Ishikawa (cell line): ENCODE data around the gene SDR39U1.
A peak's percentile ranks its signal among the peaks of the same experiment; 100 is the strongest.

Experiments used
- CEBPB ChIP-seq: IDR thresholded peaks from 2 replicates; pipeline ENCODE4 v1.6.1; 2012
- CREB1 ChIP-seq: IDR thresholded peaks from 2 replicates; pipeline ENCODE4 v1.6.1; 2012; ENCODE audit warnings: low read depth
- EGR1 ChIP-seq: IDR thresholded peaks from 2 replicates; pipeline ENCODE4 v1.6.1; 2012
- EP300 ChIP-seq: IDR thresholded peaks from 2 replicates; pipeline ENCODE4 v1.6.1; 2012; ENCODE audit warnings: borderline replicate concordance
- FOXM1 ChIP-seq: IDR thresholded peaks from 2 replicates; pipeline ENCODE4 v1.6.1; 2012; ENCODE audit warnings: low read depth, borderline replicate concordance
- NFIC ChIP-seq: IDR thresholded peaks from 2 replicates; pipeline ENCODE4 v1.6.1; 2012
- RAD21 ChIP-seq: IDR thresholded peaks from 2 replicates; pipeline ENCODE4 v1.6.1; 2012; ENCODE audit warnings: low read depth
- TAF1 ChIP-seq: IDR thresholded peaks from 2 replicates; pipeline ENCODE4 v1.6.1; 2012; ENCODE audit warnings: low read depth, mild to moderate bottlenecking
- TCF12 ChIP-seq: IDR thresholded peaks from 2 replicates; pipeline ENCODE4 v1.6.1; 2012; ENCODE audit warnings: low read depth
- TEAD4 ChIP-seq: IDR thresholded peaks from 2 replicates; pipeline ENCODE4 v1.6.1; 2012
- YY1 ChIP-seq: IDR thresholded peaks from 2 replicates; pipeline ENCODE4 v1.6.1; 2012; ENCODE audit warnings: low read depth
- ZBTB7A ChIP-seq: IDR thresholded peaks from 2 replicates; pipeline ENCODE4 v1.6.1; 2012; ENCODE audit warnings: low read depth
- TF ChIP-seq, protein P1 (sequence below): IDR thresholded peaks from 2 replicates; pipeline ENCODE4 v1.6.1; 2012; ENCODE audit warnings: low read depth, mild to moderate bottlenecking
- TF ChIP-seq, protein P2 (sequence below): IDR thresholded peaks from 2 replicates; pipeline ENCODE4 v1.6.1; 2012
- TF ChIP-seq, protein P3 (sequence below): IDR thresholded peaks from 2 replicates; pipeline ENCODE4 v1.6.1; 2012

SDR39U1 gene

DNA sequence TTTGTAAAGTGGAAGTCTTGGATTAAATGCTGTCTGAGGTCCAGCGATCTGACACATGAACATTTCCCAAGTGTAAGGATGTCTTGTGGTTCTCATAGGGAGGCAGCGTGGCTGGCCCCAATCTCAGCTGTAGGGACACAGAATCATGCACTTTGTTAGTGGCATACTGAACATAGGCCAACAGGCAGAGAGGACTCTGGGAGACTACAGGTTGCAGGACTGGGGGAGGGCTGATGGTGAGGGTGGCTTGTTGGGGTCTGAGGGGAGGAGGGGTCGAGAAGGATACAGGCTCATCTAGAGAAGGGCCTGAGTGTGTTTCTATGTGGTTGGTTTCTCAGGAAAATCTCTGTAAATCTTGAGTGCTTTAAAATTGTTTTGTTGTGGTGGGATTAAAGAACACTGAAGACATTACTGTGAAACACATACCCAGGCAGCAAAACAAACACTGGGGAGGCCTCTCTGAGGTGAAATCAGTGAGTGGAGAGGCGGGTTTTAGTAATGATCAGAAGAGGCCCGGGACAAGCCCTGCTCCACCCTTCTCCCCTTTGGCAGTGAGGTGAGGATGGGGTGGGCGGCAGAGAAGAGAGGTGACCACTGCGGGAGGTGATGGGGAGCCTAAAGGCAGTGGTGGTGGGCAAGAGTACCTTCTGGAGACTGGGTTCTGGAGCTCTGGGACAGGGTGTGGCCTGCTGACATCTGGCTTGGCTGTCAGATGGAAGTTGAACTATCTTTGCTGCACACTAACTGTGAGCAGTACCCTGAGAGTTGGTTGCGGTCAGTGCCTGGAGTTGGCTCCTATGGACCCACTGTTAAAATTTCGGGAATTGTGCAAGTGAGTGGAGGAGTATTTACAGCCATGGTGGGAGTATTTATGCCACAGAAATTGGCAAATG is 40.5 kb downstream of the SDR39U1 start:
- TF ChIP-seq EGR1 (no peak), FOXM1 (no peak)

DNA sequence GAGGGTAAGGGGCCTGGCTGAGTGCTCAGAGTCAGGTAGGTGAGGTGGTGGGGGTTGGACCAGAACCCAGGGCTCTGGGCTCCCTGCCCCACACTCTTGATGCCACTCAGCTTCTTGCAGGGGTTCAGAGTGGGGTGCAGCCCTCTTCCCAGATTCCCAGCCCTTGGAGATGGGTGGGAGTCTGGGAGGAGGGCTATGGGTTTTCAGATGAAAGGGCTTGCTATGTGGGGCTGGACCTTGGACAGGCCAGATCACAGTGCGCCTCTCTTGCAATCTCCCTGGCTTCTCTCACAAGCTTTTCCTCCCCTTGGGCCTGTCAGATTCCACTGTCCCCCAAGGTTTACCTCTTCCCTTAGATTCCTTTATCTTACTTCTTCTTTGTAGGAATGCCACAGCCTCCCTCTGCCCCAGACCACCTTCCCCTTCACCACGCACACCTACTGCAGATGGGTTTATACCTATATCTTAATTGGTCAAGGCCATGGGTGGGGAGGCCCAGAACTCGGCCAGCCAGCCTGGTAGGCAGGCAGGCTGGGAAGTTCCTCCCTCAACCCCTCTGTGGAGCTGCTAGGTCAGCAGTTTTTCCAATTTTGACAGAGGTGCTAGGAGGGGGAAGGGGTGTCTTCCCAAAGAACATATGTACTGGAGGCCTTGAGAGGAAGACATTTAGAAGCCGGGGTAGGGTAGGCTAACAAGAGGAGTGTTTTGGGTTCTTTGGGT is 42.4 kb downstream of the SDR39U1 start:
- TF ChIP-seq, protein P1, sequence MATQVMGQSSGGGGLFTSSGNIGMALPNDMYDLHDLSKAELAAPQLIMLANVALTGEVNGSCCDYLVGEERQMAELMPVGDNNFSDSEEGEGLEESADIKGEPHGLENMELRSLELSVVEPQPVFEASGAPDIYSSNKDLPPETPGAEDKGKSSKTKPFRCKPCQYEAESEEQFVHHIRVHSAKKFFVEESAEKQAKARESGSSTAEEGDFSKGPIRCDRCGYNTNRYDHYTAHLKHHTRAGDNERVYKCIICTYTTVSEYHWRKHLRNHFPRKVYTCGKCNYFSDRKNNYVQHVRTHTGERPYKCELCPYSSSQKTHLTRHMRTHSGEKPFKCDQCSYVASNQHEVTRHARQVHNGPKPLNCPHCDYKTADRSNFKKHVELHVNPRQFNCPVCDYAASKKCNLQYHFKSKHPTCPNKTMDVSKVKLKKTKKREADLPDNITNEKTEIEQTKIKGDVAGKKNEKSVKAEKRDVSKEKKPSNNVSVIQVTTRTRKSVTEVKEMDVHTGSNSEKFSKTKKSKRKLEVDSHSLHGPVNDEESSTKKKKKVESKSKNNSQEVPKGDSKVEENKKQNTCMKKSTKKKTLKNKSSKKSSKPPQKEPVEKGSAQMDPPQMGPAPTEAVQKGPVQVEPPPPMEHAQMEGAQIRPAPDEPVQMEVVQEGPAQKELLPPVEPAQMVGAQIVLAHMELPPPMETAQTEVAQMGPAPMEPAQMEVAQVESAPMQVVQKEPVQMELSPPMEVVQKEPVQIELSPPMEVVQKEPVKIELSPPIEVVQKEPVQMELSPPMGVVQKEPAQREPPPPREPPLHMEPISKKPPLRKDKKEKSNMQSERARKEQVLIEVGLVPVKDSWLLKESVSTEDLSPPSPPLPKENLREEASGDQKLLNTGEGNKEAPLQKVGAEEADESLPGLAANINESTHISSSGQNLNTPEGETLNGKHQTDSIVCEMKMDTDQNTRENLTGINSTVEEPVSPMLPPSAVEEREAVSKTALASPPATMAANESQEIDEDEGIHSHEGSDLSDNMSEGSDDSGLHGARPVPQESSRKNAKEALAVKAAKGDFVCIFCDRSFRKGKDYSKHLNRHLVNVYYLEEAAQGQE, result no peak
- TF ChIP-seq CREB1 (no peak), NFIC (no peak), EP300 (no peak), TEAD4 (no peak), TCF12 (no peak), YY1 (no peak), RAD21 (no peak), EGR1 (no peak), TAF1 (no peak), CEBPB (no peak), ZBTB7A (no peak), FOXM1 (no peak)
- TF ChIP-seq, protein P2, sequence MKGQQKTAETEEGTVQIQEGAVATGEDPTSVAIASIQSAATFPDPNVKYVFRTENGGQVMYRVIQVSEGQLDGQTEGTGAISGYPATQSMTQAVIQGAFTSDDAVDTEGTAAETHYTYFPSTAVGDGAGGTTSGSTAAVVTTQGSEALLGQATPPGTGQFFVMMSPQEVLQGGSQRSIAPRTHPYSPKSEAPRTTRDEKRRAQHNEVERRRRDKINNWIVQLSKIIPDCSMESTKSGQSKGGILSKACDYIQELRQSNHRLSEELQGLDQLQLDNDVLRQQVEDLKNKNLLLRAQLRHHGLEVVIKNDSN, result no peak
- TF ChIP-seq, protein P3, sequence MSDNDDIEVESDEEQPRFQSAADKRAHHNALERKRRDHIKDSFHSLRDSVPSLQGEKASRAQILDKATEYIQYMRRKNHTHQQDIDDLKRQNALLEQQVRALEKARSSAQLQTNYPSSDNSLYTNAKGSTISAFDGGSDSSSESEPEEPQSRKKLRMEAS, result no peak

DNA sequence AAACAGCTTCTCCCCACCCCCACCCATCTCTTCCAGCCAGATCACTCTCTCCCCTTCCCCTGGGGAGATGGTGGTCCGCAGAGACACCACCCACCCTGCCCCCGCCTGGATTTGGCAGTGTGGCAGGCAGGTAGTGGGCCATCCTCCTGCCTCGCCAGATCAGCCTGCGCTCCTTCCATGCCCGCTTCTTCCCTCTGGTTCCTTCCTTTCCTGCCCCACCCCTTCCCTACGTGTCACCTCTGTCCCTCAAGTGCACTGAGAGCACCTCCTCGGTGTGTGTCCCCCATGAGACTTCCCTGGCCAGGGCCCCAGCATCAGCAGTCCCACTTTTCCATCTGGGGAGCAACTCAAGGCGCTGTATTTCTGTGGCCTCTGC is 43.1 kb downstream of the SDR39U1 start:
- no peak for TF ChIP-seq ZBTB7A
- no peak for TF ChIP-seq TCF12
- TF ChIP-seq CREB1, result no peak
- no peak for TF ChIP-seq RAD21
- no peak for TF ChIP-seq EP300
- TF ChIP-seq, protein P1, result no peak
- no peak for TF ChIP-seq TEAD4
- no peak for TF ChIP-seq EGR1
- TF ChIP-seq NFIC, result no peak

DNA sequence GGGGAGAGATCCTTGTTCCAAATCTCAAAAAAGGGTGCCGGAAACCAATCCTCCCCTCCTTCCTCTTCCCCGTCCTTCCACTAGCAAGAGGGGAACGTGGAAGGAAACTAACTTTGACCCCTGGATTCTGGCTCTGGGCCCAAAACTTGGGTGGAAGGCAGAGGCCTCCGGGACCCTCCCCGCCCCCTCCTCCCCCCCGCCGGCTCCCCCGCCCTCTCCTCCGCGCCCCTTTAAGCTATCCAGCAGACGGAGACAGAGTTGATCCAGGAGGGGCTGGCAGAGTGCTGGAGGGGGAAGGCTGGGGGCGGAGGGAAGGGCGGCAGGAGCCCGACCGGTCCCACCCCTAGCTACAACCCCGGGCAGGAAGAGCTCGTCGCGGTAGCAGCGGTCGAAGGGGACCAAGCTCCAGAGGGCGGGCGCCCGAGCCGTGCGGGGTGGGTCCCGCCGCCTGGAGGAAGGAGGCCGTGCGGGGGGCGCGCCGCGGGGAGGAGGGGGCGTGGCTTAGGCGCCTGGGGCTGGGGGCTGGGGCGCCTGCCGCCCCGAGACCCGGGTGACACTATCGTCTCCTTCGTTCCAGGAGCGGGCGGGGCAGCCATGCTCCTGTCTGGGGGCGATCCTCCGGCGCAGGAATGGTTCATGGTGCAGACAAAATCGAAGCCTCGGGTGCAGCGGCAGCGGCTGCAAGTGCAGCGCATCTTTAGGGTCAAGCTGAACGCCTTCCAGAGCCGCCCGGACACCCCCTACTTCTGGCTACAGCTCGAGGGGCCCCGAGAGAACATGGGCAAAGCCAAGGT is 43.7 kb downstream of the SDR39U1 start, which contains the start of gene NYNRIN:
NYNRIN (plus strand) TSS at position 351 of the 794 bp plus-strand sequence; CDS start at position 595, 244 bp downstream.
- TF ChIP-seq, protein P1, result no peak
- TF ChIP-seq, protein P3, result no peak
- TF ChIP-seq CEBPB (no peak), ZBTB7A (peak; percentile 68; the same call in 1 of the 2 replicates), EP300 (no peak), YY1 (no peak), TAF1 (0 out of 2 replicates have a peak, but pooled peaks have one; percentile 25), TCF12 (no peak), CREB1 (no peak), NFIC (no peak), TEAD4 (no peak), RAD21 (no peak), EGR1 (no peak), FOXM1 (no peak)
- TF ChIP-seq, protein P2, result no peak
